ENCODE measurements around the gene OPCML. TPM values are rescaled to one million over a fixed set of nuclear protein-coding genes. Genes with fewer than 3 reads are reported as not detected.

OPCML gene
- total RNA-seq, 1 experiment from 2014 or later = not detected

DNA sequence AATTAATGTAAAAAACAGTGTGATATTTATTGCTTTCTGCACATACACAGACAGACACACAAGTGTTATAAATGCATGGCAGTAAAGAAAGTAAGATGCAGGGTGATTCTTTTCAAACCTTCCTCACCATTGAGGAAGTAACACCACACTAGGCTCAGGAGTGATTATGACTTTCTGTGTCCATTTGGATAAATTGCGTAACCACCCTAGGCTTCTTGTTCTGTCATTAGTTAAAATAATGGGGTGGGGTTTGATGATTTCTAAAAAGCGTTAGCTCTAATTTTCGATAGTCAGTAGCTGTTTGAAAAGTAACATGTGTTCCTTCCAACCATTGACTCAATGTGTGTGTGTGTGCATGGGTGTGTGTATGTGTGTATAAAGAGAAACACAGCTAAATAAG, 1081.7 kb downstream of the OPCML start:
- H3K4me1 ChIP-seq (replicated peaks; ENCODE audit: insufficient read depth) = no peaks in the 10 kb centered on the region
- H2AFZ ChIP-seq = no peak overlapping the region
- H3K4me2 ChIP-seq = no peak overlapping the region
- intact Hi-C loops (cut with micrococcal nuclease; ENCODE audit: unreplicated experiment) = no loop called here
- no peaks in the 10 kb centered on the region; the same call in 1 of the 2 replicates for H3K9me2 ChIP-seq (ENCODE audit: insufficient read depth)
- no peak overlapping the region for H3K27ac ChIP-seq
- H3K27me3 ChIP-seq (ENCODE audit: insufficient read depth, low read depth) = no peaks in the 10 kb centered on the region
- no peaks in the 10 kb centered on the region for H3K9me3 ChIP-seq (ENCODE audit: insufficient read depth, low read depth)
- ChIA-PET CTCF (no interaction called here), POLR2A (ENCODE audit: unreplicated experiment) (no interaction called here)
- H3F3A ChIP-seq (ENCODE audit: insufficient read depth, low read depth) = no peaks in the 10 kb centered on the region
- no peak overlapping the region for H3K4me3 ChIP-seq
- no TSS peak for BruUV-seq (replicated peaks)
- no peaks in the 10 kb centered on the region for H3K79me2 ChIP-seq (ENCODE audit: low read depth)
- TF ChIP-seq, protein P1, sequence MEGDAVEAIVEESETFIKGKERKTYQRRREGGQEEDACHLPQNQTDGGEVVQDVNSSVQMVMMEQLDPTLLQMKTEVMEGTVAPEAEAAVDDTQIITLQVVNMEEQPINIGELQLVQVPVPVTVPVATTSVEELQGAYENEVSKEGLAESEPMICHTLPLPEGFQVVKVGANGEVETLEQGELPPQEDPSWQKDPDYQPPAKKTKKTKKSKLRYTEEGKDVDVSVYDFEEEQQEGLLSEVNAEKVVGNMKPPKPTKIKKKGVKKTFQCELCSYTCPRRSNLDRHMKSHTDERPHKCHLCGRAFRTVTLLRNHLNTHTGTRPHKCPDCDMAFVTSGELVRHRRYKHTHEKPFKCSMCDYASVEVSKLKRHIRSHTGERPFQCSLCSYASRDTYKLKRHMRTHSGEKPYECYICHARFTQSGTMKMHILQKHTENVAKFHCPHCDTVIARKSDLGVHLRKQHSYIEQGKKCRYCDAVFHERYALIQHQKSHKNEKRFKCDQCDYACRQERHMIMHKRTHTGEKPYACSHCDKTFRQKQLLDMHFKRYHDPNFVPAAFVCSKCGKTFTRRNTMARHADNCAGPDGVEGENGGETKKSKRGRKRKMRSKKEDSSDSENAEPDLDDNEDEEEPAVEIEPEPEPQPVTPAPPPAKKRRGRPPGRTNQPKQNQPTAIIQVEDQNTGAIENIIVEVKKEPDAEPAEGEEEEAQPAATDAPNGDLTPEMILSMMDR (conservative IDR thresholded peaks at IDR 0.05) = no peak
- TF ChIP-seq EZH2 (IDR thresholded peaks at IDR 0.05; ENCODE audit: low read depth) = no peak
- no peaks in the 10 kb centered on the region for H4K20me1 ChIP-seq (ENCODE audit: insufficient read depth)
- DNase-seq = no peak
- H3K36me3 ChIP-seq (ENCODE audit: low read depth) = no peaks in the 10 kb centered on the region

DNA sequence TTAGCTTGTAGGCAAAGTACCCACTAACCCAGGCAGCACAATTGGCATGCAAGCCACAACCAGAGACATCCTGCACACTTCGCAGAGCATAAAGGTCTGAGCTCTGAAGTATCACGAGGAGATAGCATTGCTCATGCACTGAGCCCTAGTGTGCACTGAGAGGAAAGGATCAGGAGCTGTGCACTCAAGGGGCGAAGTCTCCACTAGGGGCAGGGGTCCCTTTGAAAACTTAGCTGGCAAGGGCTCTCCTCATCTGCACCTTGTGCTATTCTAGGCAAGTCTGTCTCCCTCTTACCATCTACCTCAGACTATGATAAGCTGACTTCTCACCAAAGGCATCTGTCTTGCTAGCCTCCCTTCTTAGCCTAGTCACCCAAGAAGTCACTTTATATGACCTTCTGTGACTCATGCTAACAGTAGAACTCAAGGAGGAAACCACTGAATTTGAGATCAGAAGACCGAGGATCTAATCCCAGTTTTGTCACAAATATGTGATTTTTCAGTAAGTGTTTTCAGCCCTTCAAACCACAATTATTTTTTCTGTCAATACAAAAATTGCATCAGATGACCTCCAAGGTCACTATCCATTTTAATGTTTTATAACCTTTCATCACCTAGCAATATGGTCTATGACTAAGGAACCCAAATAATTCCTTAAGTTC, 1083.8 kb downstream of the OPCML start:
- Histone ChIP-seq H3K4me3 (no peak overlapping the region), H2AFZ (no peak overlapping the region), H3K36me3 (ENCODE audit: low read depth) (no peaks in the 10 kb centered on the region), H3K27me3 (ENCODE audit: insufficient read depth, low read depth) (no peaks in the 10 kb centered on the region), H3K79me2 (ENCODE audit: low read depth) (no peaks in the 10 kb centered on the region), H3K9me2 (ENCODE audit: insufficient read depth) (no peaks in the 10 kb centered on the region; the same call in 1 of the 2 replicates), H3F3A (ENCODE audit: insufficient read depth, low read depth) (no peaks in the 10 kb centered on the region), H3K27ac (no peak overlapping the region), H4K20me1 (ENCODE audit: insufficient read depth) (no peaks in the 10 kb centered on the region), H3K4me1 (replicated peaks; ENCODE audit: insufficient read depth) (no peaks in the 10 kb centered on the region), H3K9me3 (ENCODE audit: insufficient read depth, low read depth) (no peaks in the 10 kb centered on the region), H3K4me2 (no peak overlapping the region)
- TF ChIP-seq EZH2 (IDR thresholded peaks at IDR 0.05; ENCODE audit: low read depth) = no peak
- TF ChIP-seq, protein P1 (conservative IDR thresholded peaks at IDR 0.05) = no peak
- CTCF ChIA-PET = interaction anchor here (0.6 kb wide), 1 partner anchor 157 kb away, joined by 3 read pairs; no protein-coding TSS in a partner anchor
- BruUV-seq (replicated peaks) = no TSS peak
- POLR2A ChIA-PET (ENCODE audit: unreplicated experiment) = interaction anchor here (0.6 kb wide), 1 partner anchor 21 kb away, joined by 3 read pairs; no protein-coding TSS in a partner anchor
- intact Hi-C loops (cut with micrococcal nuclease; ENCODE audit: unreplicated experiment) = no loop called here
- no peak for DNase-seq

DNA sequence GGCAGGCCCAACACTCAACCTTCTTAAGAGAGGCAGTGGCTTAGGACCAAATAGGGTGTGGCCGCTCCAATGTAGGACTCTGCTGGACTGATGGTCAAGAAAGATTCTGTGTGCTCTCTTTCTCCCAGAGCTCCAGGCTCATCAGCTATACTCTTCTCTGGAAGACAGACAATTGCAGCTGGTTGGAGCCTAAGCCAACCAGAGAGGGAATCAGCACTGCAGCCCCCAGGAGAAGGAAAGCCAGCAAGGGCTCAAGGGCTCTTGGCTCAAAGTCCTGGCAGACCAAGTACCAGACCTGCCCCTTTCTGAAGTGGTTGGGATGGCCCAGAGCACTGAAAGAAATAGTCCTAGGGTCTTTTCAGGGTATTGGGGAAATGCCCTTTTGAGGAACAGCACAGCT, 1084.5 kb downstream of the OPCML start:
- CTCF ChIA-PET = no interaction called here
- H4K20me1 ChIP-seq (ENCODE audit: insufficient read depth) = no peaks in the 10 kb centered on the region
- no peaks in the 10 kb centered on the region for H3K4me1 ChIP-seq (replicated peaks; ENCODE audit: insufficient read depth)
- no TSS peak for BruUV-seq (replicated peaks)
- no peak for TF ChIP-seq EZH2 (IDR thresholded peaks at IDR 0.05; ENCODE audit: low read depth)
- TF ChIP-seq, protein P1 (conservative IDR thresholded peaks at IDR 0.05) = no peak
- POLR2A ChIA-PET (ENCODE audit: unreplicated experiment) = interaction anchor here (0.6 kb wide), 1 partner anchor 22 kb away, joined by 3 read pairs; no protein-coding TSS in a partner anchor
- intact Hi-C loops (cut with micrococcal nuclease; ENCODE audit: unreplicated experiment) = no loop called here
- H3K9me3 ChIP-seq (ENCODE audit: insufficient read depth, low read depth) = no peaks in the 10 kb centered on the region
- no peaks in the 10 kb centered on the region for H3K79me2 ChIP-seq (ENCODE audit: low read depth)
- H3K27ac ChIP-seq = no peak overlapping the region
- no peak overlapping the region for H2AFZ ChIP-seq
- H3K27me3 ChIP-seq (ENCODE audit: insufficient read depth, low read depth) = no peaks in the 10 kb centered on the region
- no peaks in the 10 kb centered on the region for H3K36me3 ChIP-seq (ENCODE audit: low read depth)
- H3K9me2 ChIP-seq (ENCODE audit: insufficient read depth) = no peaks in the 10 kb centered on the region; the same call in 1 of the 2 replicates
- H3F3A ChIP-seq (ENCODE audit: insufficient read depth, low read depth) = no peaks in the 10 kb centered on the region
- no peak overlapping the region for H3K4me2 ChIP-seq
- no peak overlapping the region for H3K4me3 ChIP-seq
- DNase-seq = no peak

All from PC-9 (cell line).